Stimulated activated CD8-positive, alpha-beta memory T cell treated with anti-CD3 and anti-CD28 coated beads, Interleukin-7, amount 100 ng/mL, for 1 hour (primary cell): ENCODE measurements around the gene CBX2.
"Not testable (repeated sequence)": the region's sequence is repeated elsewhere in the genome, so short reads cannot be mapped to it uniquely, and the experiment has no call there.

Source experiments
- DNase-seq, 2 donors: peaks; one replicate each; pipeline ENCODE4 v3.0.0-alpha.2; 2020; ENCODE audit warnings: low read depth in 2 of 2

The CBX2 gene

DNA sequence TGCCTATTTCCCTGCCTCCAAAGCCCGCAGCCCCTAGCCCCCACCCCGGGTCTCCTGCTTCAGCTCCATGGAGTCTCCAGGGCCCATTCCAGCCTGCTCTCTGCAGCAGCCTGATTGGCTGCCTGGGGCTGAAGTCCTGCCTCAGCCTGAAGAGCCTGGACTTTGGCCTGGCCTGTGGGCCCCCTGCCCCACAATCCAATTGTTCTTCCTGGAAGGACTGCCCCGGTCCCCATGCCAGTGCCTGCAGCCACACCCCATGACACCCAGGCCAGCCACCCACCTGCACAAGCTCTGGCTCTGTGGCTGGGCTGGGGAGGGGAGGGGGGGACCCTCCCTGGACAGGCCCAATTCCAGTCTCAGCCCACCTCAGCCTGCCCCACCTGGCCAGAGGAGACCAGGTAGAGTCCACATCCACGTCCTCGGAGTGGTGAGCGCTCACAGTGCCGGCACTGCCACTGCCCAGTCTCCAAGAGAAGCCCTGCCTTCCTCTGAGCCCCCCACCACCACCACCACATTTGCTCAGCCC lies 34.9 kb upstream of the CBX2 start:
- DNase-seq: no peak

DNA sequence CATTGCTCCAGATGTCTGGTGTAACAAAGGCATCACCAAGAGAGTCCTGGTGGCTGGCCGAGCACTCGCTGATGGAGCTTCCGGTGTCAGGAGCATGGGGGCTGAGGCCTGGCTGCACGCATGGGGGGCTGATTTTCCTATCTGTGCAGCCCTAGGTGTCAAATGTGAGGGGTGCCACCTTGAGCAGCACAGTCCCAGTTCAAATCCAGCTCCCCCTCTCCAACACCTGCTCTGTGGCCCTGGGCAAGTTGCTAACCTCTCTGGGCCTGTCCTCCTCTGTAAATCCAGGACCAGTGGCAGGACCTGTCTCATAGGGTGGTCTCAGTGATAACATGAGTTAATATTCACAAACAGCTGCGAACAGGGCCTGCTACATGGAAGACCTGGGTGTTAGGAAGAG lies 34.3 kb upstream of the CBX2 start:
- DNase-seq: no peak

DNA sequence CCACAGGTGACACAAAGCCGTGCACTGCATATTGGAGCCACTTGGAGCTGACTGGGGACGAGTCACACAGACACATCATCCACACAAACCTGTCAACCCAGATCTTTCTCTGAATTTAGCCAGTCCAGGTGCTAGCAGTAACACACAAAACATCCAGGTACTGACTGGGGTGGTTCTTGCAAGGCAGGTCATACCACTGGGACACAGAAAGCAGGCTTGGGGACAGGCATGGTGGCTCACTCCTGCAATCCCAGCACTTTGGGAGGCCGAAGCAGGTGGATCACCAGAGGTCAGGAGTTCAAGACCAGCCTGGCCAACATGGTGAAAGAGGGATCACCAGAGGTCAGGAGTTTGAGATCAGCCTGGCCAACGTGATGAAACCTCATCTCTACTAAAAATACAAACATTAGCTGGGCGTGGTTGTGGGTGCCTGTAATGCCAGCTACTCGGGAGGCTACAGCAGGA lies 32.3 kb upstream of the CBX2 start:
- DNase-seq: no peak

DNA sequence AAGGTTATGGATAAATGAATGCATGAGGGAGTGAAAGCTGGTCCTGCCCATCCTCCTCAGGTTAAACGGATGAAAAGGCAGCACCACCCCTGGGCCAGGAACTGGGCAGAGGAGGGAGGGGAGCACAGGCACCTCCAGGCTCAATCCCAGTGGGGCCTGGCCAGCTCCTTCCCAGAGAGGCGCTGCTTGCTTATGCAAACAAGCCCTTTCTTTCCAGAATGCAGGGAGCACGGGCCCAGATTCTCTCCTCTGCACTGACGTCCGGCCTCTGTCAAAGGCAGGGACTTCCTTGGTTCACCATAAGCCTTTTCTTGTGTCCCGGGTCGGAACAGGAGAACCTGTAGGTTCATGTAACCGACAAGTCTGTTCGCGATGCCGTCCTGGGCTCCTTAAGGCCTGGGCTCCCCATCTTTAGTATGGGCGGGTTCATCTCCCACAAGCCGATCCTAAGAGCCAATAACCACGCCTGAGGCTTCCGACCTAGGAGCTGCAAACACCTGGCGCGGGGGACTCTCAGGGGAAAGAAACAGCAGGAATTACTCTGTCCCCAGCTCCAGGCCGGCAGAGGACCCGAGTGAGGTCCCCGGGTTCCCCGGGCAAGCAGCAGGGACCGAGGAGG lies 30.9 kb upstream of the CBX2 start:
- no peak for DNase-seq

DNA sequence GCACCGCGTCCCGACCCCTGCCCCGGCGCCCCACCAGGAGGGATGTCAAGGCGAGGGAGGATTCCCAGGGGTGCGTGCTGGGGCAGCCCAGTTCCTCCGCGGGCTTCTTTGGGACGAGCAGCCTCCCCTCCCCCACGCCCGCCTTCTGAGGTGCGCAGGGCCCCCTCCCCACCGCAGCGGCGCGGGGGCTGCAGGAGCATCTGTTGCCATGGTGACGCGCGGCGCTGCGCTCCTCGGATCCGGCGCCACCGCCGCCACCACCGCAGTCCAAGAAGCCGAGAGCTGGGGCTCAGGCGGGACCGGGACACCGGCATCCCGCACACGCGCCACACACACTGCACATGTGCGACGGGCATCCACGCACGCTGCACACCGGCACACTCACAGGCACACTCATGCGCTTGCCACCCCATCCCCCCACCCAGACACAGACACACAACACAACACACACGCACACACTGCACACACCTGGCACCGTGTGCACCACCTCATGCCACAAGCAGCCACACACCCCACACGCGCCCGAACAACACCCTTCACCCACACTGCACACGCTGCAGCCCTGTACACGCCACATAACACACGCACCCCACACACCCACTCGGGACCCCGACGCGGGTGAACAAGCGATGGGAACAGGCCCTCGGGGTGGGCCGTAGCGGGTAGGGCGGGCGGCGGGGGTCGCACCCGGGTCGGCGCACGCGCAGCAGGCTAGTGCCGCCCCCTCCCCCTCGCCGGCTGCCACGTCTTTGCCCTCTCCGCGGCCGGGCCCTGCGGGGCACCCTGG lies 30.2 kb upstream of the CBX2 start:
- DNase-seq: no peak

DNA sequence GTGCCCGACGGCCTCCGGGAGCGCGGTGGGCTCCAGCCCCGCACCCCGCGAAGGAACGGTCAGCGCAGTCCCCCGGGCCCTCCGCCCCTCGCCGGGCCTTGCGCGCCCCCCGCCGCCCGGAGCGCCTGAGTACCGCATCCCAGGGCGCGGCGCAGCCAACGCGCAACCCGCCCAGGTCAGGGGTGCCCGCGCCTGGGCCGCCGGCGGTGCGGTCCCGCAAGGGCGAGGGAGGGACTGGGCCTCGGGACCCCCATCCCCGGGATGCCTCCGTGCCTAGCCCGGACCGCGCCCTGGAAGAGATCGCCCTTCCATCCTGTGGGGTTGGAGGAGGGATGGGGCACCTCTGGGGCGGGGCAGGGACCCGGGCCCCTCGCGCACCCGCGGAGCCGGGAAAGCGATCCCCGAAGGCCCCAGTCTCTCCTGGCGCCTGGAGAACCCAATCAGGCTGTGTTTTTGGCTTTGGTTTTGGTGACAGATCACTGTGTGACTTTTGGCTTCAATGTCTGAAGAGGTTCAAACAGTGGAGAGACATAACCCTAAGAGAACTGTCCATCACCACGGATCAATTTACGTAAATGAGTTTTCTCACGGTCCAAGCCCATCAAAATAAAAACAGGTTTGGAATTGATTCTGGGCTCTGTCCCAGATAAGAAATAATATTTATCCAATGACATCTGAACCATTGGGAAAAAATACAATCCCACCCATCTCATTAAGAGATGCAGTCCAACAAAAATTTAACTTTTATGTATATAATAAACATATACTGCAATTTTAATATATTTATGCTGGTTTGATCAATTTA lies 29.5 kb upstream of the CBX2 start:
- no peak for DNase-seq

DNA sequence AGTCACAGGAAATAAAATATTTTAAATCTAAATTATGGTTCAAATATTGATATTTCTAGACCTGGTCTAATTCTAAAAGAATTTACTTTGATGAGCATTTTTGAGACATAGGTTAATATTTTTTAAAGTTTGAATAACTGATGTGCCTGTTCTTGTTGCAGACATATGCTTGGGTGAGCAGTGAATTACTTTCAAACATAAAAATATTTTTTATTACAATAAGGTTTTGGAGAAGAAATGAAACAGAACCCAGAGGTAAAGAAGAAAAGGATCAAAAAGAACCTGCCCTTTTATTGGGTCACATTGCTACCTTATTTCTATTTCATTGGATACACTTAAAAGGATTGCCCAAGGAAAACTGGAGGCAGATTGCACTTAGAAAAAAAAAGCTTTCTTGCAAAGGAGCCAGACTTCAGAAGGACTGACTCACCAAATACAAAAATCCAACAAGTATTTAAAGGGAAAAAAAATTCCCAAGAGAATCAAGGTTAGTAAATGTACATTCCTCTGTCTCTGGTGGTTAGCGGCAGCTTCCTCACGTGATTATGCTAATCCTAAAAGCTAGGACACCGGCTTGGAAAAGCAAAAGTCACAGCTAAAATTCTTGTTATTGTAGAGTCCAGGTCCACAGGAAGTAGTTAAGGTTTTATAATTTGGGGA lies 28.7 kb upstream of the CBX2 start:
- no peak for DNase-seq

DNA sequence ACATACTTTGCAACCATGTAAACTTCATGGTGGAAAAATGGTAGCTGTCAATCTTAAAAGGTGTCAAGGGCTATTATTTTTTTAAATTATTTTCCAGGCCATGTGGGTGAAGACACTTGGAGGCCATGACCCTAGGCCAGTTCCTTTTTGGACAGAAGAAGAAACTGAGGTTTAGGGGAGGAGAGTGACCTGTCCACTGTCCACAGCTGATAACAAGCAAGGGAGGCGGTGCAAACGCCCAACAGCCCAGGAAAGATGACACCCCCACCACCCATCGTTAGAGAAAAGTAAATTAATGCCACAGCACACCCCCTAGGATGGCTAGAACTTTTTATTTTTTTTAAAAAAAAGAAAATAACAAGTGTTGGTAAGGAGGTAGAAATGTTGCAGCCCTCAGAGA lies 28.0 kb upstream of the CBX2 start:
- no peak for DNase-seq

DNA sequence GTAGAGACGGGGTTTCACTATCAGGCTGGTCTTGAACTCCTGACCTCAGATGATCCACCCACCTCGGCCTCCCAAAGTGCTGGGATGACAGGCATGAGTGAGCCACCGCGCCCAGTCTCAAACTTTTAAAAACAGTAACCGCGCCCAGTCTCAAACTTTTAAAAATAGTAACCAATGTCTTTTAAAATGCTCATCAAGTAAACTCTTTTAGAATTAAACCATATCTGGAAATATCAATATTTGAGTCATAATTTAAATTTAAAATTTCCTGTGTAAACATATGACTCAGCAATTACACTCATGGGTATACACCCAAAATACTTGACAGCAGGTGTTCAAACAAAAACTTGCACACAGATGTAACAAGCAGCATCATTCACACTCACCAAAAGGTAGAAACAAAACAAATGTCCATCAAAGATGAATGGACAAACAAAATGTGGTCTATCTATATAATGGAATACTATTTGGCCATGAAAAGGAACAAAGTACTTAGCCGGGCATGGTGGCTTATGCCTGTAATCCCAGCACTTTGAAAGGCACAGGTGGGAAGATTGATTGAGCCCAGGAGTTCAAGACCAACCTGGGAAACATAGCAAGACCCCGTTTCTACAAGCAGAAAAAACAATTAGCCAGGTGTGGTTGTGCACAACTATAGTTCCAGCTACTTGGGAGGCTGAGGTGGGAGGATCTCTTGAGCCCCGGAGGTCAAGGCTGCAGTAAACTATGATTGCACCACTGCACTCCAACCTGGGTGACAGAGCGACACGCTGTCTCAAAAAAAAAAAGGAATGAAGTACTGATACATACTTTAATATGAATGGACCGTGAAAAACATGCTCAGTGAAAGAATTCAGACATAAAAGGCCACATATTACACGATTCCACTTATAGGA lies 27.1 kb upstream of the CBX2 start:
- no peak for DNase-seq

DNA sequence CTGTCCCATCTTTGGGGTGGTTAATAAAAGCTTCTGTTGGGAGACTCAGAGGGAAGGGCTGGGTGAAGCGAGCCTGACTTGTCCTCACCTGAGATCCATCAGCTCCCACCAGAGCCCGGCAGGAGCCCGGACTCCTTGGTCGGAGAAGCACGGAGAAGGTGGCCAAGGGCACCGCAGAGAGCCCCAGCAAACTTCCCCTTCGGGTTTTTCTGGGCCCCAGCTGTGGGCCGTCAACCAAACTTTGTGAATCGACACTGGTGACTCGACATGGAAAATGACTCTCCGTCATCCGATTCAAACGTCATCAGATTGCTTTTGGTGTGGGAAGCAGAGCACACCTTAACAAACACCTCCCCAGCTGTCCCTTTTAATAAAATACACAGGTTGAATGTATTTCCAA lies 25.8 kb upstream of the CBX2 start:
- DNase-seq: no peak

DNA sequence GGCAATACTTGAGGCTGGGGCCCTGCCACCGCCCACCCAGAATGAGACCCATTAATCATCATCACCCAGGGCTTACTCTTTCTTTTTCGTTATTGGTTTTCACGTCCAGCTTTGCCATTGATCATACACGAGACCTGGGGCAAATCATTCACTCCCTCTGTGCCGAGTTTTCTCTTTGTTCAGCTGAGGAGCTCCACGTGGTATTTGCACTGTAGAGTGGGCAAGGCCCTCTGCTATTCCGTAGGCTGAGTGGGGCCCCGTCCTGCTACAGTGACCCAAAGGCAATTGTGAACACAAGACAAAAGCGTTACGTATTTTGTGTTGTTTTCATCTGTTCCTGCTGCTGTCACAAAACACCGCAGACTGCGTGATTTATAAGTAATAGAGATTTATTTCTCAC lies 23.6 kb upstream of the CBX2 start:
- DNase-seq: no peak

DNA sequence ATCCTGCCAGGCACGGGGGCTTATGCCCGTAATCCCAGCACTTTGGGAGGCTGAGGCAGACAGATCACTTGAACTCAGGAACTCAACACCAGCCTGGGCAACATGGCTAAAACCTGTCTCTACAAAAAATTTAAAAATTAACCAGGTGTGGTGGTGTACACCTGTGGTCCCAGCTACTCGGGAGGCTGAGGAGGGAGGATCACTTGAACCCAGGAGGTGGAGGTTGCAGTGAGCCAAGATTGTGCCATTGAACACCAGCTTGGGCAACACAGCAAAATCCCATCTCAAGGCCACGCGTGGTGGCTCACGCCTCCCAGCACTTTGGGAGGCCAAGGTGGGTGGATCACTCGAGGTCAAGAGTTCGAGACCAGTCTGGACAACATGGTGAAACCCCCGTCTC lies 23.0 kb upstream of the CBX2 start:
- DNase-seq: not testable (repeated sequence)

DNA sequence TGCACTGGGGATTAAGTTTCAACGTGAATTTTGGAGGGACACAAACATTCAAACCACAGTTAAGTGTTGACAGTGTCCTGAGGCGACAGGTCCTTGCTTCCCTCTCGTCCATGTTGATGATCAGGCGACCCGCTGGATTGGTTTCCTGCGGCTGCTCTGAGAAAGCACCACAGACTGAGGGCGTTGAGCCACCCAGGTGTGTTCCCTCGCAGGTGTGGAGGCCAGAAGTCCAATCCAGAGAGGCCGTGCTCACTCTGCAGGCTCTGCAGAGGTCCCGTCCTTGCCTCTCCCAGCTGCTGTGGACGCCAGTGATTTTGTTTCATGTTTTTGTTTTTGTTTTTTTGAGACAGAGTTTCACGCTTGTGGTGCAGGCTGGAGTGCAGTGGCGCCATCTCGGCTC lies 22.4 kb upstream of the CBX2 start:
- DNase-seq: no peak

DNA sequence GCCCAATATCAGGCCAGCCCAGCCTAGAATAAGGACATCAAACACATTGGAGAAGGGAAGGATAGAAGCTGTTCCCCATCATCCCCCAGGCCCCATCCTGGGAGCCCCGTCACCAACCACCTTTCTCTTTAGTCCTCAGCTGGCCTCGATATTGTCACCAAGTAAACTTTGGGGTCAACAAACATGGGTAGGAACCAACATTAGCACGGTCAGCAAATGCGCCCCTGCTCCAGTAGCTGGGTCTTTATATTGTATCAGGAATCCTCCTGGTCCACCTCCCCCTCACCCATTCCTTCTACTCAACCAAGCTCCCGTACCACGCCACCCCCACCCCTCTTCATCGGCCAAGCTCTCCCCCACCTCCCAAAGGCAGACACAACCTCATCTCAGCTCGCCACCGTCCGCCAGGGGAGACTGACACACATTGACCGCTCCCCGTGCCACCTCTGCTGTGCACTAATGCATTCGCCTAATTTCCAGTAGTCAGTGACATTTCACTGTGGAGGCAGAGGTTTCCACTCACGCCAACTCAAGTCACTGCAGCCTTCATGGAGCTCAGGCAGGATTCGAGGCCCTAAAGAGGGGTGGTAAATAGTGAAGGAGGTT lies 20.7 kb upstream of the CBX2 start:
- no peak for DNase-seq

DNA sequence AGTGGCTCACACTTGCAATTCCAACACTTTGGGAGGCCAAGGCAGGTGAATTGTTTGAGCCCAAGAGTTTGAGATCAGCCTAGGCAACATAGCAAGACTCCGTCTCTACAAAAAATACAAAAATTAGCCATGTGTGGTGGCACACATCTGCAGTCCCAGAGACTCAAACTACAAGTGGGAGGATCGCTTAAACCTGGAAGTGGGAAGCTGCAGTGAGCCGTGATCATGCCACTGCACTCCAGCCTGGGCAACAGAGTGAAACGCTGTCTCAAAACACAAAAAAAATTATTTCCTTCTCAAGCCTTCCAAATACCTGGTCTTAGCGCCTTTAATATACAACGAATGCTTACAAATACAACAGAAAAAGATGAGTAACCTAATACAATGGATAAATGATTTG lies 19.7 kb upstream of the CBX2 start:
- DNase-seq: no peak

DNA sequence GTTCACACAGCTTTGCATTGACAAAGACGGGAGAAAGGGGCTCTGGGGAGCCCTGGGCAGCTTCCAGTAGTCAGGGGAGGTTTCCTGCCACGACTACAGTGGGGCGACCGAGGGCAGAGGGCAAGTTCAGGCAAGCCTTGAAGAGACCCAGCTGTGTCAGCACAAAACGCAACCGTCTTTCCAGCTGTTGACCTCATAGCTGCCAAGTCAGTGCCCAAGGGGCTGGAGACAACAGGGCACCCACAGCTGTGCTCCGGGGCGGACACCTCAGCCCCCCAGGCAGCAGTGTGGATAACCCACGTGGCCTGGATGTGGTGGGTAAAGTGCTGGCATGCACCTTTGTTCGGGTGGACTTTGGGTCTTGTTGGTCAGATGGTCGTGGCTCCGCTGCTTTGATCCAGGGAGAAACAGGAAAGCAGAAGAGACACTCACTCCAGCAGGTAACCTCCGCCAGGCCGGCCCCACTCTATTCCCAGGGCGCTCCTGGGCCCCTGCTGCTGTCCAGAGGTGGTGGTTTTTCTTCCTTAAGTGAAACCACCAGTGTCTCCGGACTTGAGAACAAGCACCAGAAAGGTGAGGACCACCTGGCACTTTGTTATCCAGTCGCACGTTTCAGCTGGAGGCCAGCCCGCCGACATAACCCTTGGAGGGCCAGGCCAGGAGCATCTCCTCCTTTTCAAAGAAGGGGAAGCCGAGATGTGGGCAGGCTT lies 17.6 kb upstream of the CBX2 start:
- DNase-seq: no peak

DNA sequence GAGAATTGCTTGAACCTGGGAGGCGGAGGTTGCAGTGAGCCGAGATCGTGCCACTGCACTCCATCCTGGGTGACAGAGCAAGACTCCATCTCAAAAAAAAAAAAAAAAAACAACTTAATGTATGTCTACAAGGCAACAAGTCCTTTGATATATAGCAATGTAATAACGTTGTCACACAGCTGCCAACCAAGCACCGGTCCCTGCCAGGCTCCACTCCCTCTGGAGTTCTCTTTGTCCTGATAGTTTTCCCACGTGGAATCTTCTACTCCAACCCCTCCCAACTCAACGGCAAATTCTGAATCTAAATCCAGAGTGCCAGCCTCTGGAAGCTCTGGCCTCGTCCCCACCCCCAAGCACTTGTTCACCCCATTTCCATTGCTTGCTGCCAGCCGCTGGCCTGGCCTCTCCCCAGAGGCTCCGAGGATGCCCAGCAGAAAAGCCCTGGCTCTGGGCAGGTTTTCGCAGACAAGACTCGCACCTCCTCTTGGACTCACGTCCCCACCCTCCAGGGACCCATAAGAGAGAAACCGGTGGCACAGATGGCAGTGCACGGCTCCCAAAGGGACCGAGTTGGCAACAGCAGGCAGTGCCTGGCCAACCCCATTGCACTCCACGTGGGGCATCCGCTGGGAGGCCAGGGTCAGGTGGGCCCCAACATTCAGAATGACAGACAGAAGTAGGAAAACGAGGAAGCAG lies 15.9 kb upstream of the CBX2 start:
- no peak for DNase-seq

DNA sequence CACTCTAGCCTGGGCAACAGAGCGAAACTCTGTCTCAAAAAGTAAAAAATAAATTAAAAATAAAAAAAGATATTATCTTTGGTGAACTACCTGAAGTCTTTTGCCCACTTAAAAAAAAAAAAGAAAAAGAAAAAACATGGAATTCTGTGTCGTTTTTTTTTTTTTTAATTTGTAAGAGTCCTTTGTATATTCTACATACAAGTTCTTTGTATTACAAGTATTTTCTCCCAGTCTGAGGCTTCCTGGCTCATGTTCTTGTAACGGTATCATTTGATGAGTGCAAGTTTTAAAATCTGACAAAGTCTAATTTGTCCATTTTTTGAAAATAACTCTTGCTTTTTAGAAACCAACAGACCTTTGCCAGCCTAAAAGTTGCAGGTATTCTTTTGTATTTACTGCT lies 12.2 kb upstream of the CBX2 start:
- DNase-seq: no peak
